NCI-H526 treated with DMSO at 0.1 percent for 48 hours (cell line): ENCODE measurements around the gene PARP3.
"Not testable (repeated sequence)": the region's sequence is repeated elsewhere in the genome, so short reads cannot be mapped to it uniquely, and the experiment has no call there.

ENCODE experiments used
- DNase-seq: peaks from one replicate; lab custom pipeline; 2025; lab: John Stamatoyannopoulos, UW

PARP3 gene

GRCh38 chr3:51941798-51942602, at the start of gene PARP3, which contains the start of gene RRP9:
PARP3 (plus strand) TSS chr3:51942363; CDS start chr3:51943356, 993 bp downstream.
RRP9 (minus strand) TSS chr3:51941904; CDS start chr3:51941867, 37 bp downstream.
- DNase-seq: peak; percentile 98

- DNase-seq: no peak
Measured at GRCh38 chr3:51894391-51894790, 47.8 kb upstream of the PARP3 start.

GRCh38 chr3:51894939-51895338, 47.2 kb upstream of the PARP3 start:
- no peak for DNase-seq

- DNase-seq: no peak
Measured at GRCh38 chr3:51896607-51897305, 45.4 kb upstream of the PARP3 start.

- DNase-seq: no peak
Measured at GRCh38 chr3:51897391-51897790, 44.8 kb upstream of the PARP3 start.

GRCh38 chr3:51900043-51900442, 42.1 kb upstream of the PARP3 start:
- DNase-seq: not testable (repeated sequence)

- not testable (repeated sequence) for DNase-seq
Measured at GRCh38 chr3:51902361-51902760, 39.8 kb upstream of the PARP3 start.

- no peak for DNase-seq
Measured at GRCh38 chr3:51904034-51904823, 37.9 kb upstream of the PARP3 start.

GRCh38 chr3:51908026-51908425, 34.1 kb upstream of the PARP3 start:
- no peak for DNase-seq

GRCh38 chr3:51916418-51916817, 25.7 kb upstream of the PARP3 start:
- no peak for DNase-seq

GRCh38 chr3:51921081-51921578, 21.0 kb upstream of the PARP3 start:
- no peak for DNase-seq

GRCh38 chr3:51927061-51927977, 14.8 kb upstream of the PARP3 start:
- DNase-seq: no peak

- no peak for DNase-seq
Measured at GRCh38 chr3:51928438-51928837, 13.7 kb upstream of the PARP3 start.

- DNase-seq: not testable (repeated sequence)
Measured at GRCh38 chr3:51928981-51929380, 13.2 kb upstream of the PARP3 start.

- no peak for DNase-seq
Measured at GRCh38 chr3:51929420-51930003, 12.7 kb upstream of the PARP3 start.

- no peak for DNase-seq
Measured at GRCh38 chr3:51930439-51930838, 11.7 kb upstream of the PARP3 start.

- DNase-seq: no peak
Measured at GRCh38 chr3:51931756-51932155, 10.4 kb upstream of the PARP3 start.

GRCh38 chr3:51932471-51933370, 9.4 kb upstream of the PARP3 start:
- no peak for DNase-seq

GRCh38 chr3:51933471-51934138, 8.6 kb upstream of the PARP3 start:
- no peak for DNase-seq
